Nephron progenitor cell (in vitro differentiated cells): Measurements from ENCODE around the gene RNF207.
A peak's percentile ranks its signal among the peaks of the same experiment; 100 is the strongest.

Source experiments
- DNase-seq: peaks from one replicate; pipeline ENCODE4 v3.0.0; 2021
- H3K27ac Mint-ChIP-seq: 2 replicates; pipeline ENCODE4 v1.8.0; 2021; ENCODE audit warnings: mild to moderate bottlenecking, moderate library complexity, mixed read lengths
- H3K27me3 Mint-ChIP-seq: 2 replicates; pipeline ENCODE4 v1.8.0; 2021; ENCODE audit warnings: mild to moderate bottlenecking, low read depth, mixed read lengths; ENCODE audit not compliant: poor library complexity
- H3K36me3 Mint-ChIP-seq: 2 replicates; pipeline ENCODE4 v1.8.0; 2021; ENCODE audit warnings: low read depth, mixed read lengths
- H3K4me1 Mint-ChIP-seq: 2 replicates; pipeline ENCODE4 v1.8.0; 2021; ENCODE audit warnings: mixed read lengths
- H3K4me3 Mint-ChIP-seq: 2 replicates; pipeline ENCODE4 v1.8.0; 2021; ENCODE audit warnings: mild to moderate bottlenecking, moderate library complexity, mixed read lengths
- H3K9me3 Mint-ChIP-seq: 2 replicates; pipeline ENCODE4 v1.8.0; 2021; ENCODE audit warnings: mild to moderate bottlenecking, moderate library complexity, mixed read lengths
- CTCF ChIP-seq: fragments of 200-600 bp; sonication (generic); IDR thresholded peaks from 2 replicates; pipeline ENCODE4 v1.5.0; 2021; ENCODE audit warnings: antibody characterized with exemption

RNF207 gene

GRCh38 chr1:6223617-6224016 is 17.7 kb downstream of the RNF207 start:
- no peak overlapping the region for H3K27ac Mint-ChIP-seq
- no peaks in the 10 kb centered on the region for H3K27me3 Mint-ChIP-seq

GRCh38 chr1:6224718-6225117 is 18.8 kb downstream of the RNF207 start:
- Mint-ChIP-seq H3K27ac (no peak overlapping the region), H3K4me1 (peaks cover 11% of the 10 kb centered on the region)
- no peak for DNase-seq

More at GRCh38 chr1:6223617-6224016, 17.7 kb downstream of the RNF207 start:
- Mint-ChIP-seq H3K4me1 (peaks cover 17% of the 10 kb centered on the region), H3K36me3 (peaks cover 56% of the 10 kb centered on the region), H3K4me3 (no peak overlapping the region), H3K9me3 (no peaks in the 10 kb centered on the region)
- no peak for DNase-seq
- TF ChIP-seq CTCF = no peak

GRCh38 chr1:6225651-6226050 is 19.7 kb downstream of the RNF207 start:
- Mint-ChIP-seq H3K36me3 (peaks cover 56% of the 10 kb centered on the region), H3K27me3 (no peaks in the 10 kb centered on the region), H3K4me3 (no peak overlapping the region), H3K4me1 (peaks cover 11% of the 10 kb centered on the region), H3K9me3 (no peaks in the 10 kb centered on the region), H3K27ac (peak overlapping the region; percentile 95)
- TF ChIP-seq CTCF = no peak
- no peak for DNase-seq

More at GRCh38 chr1:6224718-6225117, 18.8 kb downstream of the RNF207 start:
- H3K4me3 Mint-ChIP-seq = no peak overlapping the region
- no peaks in the 10 kb centered on the region for H3K27me3 Mint-ChIP-seq
- no peak for TF ChIP-seq CTCF
- H3K9me3 Mint-ChIP-seq = no peaks in the 10 kb centered on the region
- H3K36me3 Mint-ChIP-seq = peaks cover 59% of the 10 kb centered on the region

- Mint-ChIP-seq H3K27me3 (peaks cover 10% of the 10 kb centered on the region), H3K36me3 (peaks cover 27% of the 10 kb centered on the region), H3K4me3 (peak overlapping the region; percentile 41), H3K27ac (no peak overlapping the region), H3K4me1 (peaks cover 27% of the 10 kb centered on the region), H3K9me3 (no peaks in the 10 kb centered on the region)
- no peak for TF ChIP-seq CTCF
- no peak for DNase-seq
Measured at GRCh38 chr1:6233376-6233775, 27.5 kb downstream of the RNF207 start.

GRCh38 chr1:6234502-6235295 is 28.8 kb downstream of the RNF207 start:
- peaks cover 24% of the 10 kb centered on the region for H3K27me3 Mint-ChIP-seq
- DNase-seq = no peak
- peaks cover 35% of the 10 kb centered on the region for H3K4me1 Mint-ChIP-seq
- H3K36me3 Mint-ChIP-seq = peaks cover 25% of the 10 kb centered on the region
- no peak for TF ChIP-seq CTCF
- H3K27ac Mint-ChIP-seq = peak overlapping the region; percentile 78
- H3K9me3 Mint-ChIP-seq = no peaks in the 10 kb centered on the region
- peak overlapping the region; percentile 89 for H3K4me3 Mint-ChIP-seq

- Mint-ChIP-seq H3K4me1 (peaks cover 35% of the 10 kb centered on the region), H3K9me3 (no peaks in the 10 kb centered on the region), H3K36me3 (peaks cover 22% of the 10 kb centered on the region), H3K27me3 (peaks cover 29% of the 10 kb centered on the region), H3K27ac (peak overlapping the region; percentile 39), H3K4me3 (peak overlapping the region; percentile 89)
- DNase-seq = no peak
- TF ChIP-seq CTCF = no peak
Measured at GRCh38 chr1:6235296-6235677, 29.4 kb downstream of the RNF207 start.
